HG02938 (cell line): ENCODE data around the gene ZNF362.
"Not testable (repeated sequence)": the region's sequence is repeated elsewhere in the genome, so short reads cannot be mapped to it uniquely, and the experiment has no call there.

ENCODE experiments used
- ATAC-seq: cut with Tn5 transposase; IDR thresholded peaks from one replicate; pipeline ENCODE4 v1.9.1; 2021; ENCODE audit warnings: mild to moderate bottlenecking, moderate library complexity; ENCODE audit not compliant: unreplicated experiment

ZNF362 gene

DNA sequence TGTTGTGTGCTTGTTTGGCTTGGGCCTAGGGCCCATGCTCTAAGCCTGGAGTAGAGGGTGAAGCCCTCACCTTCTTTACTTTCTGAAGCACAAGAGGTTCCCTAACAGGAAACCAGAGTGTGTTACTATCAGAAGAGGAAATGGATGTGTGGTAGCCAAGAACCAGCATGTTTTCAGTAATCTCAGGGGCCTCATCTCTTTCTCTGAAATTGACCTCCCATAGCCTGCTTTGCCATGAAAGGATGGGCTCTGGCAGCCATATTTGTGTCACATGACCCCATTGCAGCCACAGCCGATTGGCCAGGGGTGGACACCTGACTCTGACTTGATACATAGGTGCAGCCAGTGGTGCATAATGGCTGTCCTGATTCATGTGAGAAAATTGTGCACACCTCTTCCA, 46.0 kb downstream of the ZNF362 start:
- no peak for ATAC-seq

DNA sequence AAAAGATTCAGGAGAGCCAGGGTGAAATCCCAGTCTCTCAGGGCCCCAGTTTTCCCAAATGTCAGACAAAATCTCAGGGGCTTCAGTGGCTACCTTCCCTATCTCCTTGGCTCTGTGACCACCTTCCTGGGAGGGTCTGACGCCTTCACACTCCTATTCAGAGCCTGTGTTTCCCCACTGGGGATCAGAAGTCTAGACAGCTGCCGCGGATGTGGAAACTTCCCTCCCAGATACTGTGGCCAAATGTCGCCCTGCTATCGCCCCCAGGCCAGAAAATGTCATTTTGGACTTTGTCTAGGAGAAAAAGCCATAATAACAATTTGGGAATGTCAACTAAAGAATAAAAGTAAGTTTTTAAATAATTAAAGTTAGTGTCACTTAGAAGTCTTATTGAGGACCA, 48.7 kb downstream of the ZNF362 start:
- no peak for ATAC-seq

DNA sequence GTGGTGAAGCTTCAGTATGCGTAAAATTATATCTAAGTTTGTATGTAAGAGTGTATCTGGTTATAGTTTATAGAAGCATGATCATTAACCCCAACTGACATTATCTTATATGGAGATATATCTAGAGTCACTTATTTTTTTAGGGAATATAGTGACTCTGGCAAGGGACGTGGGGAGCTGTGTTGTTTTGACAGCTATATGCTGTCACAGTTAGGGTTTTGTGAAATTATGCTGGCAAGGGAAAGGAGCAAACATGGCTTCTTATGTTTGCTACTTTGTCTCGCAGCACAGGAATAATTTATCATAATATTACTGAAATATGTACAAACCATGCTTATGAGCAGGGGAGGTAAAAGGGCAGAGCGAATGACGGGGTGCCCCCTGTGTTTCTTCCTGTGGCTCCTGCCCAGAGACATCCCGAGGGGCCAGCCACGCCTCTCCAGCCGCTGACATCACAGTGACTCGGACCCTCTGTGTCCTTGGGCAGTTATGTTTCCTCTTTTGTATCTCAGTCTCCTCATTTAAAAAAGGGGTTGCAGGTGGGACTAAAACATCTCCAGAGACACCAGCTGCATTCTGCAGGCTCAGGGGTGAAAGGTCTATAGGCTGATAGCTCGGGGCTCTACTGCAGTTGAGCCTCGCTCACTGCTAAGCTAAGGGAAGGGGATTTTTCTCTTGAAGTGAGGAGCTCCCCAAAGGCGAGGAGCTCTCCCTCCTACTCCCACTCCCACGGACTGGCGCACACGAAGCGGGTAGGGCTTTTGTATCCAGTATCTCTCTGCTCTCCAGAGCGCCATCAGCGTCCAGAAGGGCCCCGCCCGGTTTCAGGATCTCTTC, 49.7 kb downstream of the ZNF362 start:
- ATAC-seq: no peak

DNA sequence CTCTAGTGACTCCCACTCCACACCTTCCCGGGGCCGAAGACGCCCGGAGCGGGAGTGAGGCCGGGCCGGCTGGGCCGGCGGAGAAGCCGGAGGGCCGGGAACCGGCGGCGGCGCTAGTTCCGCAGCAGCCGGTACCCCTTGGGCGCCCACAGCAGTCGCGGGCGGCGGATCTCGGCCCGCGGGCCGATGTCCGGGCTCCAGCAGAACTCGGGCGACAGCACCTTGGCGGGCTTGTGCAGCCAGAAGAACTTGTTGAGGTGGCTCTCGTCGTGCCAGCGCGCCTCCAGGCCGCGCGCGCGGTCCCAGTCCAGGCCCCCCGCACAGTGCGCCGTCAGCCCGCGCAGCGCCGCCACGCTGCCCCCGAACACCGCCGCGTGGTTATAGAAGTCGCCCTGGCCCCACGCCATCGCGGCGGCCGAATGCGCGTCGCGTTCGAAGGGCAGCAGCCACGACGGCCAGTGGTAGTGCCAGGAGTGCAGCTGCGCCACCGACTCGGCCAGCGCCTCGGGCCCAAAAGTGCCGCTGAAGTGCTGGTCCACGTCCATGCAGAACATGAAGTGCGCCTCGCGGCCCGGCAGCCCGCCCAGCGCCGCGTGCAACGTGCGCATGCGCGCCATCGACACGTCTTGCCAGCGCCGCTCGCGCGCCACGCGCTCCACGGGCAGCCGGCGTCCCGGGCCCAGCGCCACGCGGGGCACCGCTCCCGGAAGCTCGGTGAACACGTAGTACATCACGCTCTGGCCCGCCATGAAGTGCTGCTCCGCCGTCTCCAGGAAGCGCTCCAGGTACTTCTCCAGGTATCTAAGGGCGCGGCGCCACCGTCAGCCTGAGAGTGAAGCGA, 50.6 kb downstream of the ZNF362 start:
- ATAC-seq: no peak

DNA sequence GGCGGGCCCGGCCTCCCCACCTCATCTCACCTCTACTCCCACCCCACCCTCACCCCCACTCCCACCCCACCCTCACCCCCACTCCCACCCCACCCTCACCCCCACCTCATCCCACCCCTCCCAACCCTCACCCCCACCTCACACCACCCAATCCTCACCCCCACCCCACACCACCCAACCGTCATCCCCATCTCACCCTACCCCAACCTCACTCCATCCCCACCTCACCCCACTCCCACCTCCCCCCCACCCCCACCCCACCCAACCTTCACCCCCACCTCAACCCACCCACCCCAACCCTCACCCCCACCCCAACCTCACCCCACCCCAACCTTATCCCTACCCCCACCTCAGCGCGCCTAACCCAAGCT, 51.2 kb downstream of the ZNF362 start:
- ATAC-seq: no peak

DNA sequence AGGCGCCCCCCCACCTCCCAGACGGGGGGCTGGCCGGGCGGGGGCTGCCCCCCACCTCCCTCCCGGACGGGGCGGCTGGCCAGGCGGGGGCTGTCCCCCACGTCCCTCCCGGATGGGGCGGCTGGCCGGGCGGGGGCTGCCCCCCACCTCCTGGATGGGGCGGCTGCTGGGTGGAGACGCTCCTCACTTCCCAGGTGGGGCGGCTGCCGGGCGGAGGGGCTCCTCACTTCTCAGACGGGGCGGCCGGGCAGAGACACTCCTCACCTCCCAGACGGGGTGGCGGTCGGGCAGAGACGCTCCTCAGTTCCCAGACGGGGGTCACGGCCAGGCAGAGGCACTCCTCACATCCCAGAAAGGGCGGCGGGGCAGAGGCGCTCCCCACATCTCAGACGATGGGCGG, 53.1 kb downstream of the ZNF362 start:
- not testable (repeated sequence) for ATAC-seq

DNA sequence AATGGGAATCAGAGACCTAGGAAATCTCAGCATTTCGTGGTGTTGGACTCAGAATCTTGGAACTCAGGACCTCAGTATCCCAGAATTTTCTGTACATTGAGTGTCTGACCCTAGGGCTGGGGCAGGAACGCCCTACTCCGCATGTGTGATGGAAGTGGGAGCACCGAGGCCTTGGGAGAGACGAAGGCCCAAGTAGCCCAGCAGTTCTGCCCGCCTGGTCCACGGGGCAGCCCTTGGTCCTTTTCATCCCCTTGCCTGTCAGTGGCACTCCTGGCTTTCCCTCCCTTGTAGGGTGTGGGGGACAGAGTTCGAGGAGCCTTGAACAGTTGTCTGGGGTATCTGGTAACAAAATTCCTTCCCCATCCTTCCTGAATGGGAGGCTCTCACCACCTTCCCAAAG, 54.4 kb downstream of the ZNF362 start:
- ATAC-seq: no peak

DNA sequence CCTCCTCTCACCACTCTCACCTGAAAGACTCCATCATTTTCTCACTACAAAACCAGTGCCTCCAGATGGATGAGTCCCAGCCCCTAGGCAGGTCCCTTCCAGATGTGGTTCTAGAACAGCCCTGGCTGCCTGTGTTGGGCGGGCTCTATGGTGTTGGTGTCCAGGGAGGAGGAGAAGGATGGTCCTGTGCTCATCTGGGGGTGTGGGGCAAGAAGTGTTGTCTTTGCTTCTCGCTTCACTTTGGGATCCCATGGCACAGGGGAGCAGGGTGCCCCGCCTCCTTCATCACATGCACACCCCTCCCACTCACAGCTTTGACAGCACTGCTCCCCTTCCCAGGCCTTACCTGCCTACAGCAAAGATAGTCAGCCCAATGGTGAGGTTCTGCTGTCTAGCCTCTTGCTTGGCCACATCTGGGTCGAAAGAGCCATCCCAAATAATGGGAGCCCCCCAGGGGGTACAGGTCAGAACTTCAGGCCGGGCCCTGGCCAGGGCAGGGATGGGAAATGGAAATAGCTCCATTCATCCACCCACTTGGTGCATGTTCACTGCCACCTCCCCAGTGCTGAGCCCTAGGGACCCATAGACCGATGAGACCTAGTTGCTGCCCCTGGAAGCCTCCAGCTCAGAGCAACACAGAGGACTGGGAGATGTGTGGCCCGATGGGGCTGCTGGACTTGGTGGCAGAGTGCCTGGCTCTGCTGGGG, 55.6 kb downstream of the ZNF362 start:
- no peak for ATAC-seq

DNA sequence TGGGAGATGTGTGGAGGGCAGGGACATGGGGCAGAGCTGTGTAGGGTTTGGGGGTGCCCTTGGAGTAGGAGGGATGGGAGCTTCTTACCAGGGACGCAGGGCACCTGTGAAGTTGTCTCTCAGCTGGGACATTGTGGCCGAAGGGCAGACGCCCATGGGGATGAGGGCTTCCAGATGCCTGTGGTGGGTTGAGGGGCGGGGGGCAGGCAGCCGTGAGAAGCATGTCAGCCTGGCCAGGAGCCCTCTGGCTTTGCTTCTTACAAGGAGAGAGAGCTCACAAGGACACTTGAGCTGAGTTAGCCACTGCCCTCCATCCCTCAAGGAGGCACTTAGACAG, 56.1 kb downstream of the ZNF362 start:
- no peak for ATAC-seq

DNA sequence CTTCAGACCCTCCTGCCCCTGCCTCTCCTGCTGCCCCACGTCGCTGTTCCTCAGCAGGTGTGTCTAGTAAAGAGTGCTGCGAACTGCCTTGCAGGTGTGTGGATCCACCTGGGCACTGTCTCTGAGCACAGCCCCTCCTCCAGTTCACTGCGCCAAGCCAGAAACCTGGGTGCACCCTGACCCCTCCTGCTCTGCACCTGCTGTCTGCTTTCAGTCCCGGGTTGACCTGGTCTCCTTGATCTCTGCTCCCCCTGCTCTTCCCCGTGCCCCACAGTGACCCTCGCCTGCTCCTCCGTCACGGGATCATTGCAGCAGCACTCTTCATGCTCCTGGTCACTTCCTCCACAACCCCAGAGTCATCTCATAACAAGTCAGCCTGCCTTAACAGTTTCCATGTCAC, 58.1 kb downstream of the ZNF362 start:
- no peak for ATAC-seq

DNA sequence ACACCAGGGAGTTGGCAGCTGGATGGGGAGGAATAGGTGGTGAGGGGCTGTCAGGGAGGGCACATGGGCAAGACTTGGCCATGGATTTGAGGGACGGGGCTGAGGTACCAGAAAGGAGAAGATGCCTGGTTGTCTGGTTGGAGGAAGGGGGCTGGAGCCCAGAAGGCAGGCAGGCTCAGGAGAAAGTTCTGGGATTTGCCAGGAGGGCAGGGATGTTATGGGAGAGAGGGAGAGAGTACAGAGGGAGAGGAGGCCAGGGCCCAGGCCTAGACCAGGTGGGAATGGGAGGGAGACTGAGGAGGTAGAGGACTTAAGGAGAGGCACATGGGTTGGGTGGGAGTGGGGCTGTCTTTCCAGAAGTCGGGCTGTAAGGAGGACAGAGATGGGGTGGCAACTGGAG, 60.3 kb downstream of the ZNF362 start:
- no peak for ATAC-seq

DNA sequence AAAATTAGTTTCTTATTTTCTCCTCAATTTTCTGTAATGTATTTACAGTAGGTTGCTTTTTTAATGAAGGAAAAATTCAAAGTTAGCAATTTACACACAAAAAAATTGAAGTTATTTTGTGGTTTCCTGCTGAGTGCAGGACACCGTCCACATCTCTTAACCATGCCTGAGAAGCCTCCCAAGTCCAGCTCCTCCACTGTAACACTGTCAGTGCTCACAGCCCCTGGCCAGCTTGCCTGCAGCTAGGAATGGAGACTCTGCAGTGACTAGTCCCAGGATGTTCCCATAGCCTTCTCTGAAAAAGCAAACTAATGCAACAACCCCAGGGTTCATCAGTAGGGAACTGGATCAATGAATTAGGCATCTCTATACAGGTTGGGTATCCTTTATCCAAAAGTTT, 61.1 kb downstream of the ZNF362 start:
- no peak for ATAC-seq

DNA sequence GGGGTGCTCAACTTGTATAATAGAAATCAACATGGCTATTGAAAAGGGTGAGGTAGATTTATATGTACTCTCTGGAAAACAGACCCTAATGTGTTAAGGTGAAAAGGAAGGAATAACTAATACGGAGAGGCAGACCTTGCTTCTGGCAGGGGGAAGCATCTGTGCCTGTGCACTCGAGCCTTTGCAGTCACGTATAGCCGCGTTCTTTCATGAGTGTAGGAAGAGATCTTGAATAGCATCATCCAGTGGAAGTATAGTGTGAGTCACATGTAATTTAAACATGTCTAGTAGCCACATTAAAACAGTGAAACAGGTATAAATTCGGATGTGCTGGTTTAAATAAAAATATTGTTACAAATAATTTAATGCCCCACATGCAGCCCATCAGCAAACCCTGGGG, 61.7 kb downstream of the ZNF362 start:
- no peak for ATAC-seq

DNA sequence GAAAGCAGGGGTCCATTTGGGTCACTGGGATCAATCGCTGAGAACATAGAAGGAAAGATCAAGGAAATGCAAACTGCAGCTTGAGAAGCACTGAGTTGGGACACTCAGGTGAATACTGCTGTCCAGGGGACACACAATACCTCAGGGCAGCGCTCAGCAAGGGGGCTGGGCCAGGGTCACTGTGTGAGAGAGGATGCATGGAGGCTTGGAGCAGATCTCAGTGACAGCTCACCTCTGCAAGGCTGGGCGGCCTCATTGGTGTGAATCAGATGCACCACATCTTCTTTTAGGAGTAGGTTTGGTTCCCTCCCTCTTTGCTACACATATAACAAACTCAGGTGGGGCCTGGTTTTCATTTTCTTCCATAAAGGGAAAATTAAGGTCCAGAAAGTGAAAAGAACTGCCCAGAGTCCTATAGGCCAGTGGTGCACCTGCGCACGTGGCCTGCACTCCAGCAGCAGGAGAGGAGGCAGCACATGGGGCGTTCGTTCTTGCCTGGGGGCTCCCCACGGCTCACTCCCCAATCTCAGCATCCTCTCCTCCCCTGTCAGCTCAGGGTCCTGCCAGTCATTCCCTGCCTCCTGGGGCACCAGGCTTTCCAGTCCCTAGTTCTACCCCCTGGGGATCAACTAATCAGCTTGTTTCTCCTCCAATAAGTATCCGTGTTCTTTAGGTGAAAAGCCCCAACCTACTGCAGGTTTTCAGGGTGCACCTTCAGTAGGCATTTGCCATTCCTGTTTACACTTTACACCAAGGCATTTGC, 63.1 kb downstream of the ZNF362 start:
- no peak for ATAC-seq

DNA sequence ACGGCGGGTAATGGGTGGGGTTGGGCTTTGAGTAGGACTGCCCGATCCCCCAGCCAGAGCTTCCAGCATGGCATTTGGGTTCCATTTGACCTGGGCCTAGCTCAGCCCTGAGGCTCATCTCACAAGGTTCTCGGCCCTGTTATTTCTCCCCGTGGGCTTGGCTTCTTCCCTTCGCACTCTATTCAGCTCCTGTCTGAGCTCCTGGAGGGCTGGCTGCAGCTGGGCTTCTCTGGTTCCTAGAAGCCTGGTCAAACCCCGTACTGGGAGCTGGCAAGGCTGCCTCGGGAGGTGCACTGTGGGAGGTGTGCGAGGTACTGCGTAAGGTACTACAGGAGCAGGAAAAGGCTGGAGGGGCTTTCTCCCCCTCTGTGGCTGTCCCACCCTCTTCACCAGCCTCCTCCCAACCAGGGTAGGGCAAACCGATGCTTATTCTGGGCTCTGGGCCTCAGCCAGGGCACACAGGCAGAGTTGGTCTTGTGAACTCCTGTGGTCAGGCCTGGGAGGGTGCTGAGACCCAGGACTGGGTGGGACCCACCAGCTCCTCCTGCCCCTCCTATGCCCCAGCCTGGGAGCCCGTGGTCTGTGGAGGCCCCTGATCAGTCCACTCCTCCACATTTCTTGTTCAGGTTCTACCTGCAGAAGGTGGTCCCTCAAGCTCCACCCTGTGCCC, 63.8 kb downstream of the ZNF362 start:
- ATAC-seq: no peak

DNA sequence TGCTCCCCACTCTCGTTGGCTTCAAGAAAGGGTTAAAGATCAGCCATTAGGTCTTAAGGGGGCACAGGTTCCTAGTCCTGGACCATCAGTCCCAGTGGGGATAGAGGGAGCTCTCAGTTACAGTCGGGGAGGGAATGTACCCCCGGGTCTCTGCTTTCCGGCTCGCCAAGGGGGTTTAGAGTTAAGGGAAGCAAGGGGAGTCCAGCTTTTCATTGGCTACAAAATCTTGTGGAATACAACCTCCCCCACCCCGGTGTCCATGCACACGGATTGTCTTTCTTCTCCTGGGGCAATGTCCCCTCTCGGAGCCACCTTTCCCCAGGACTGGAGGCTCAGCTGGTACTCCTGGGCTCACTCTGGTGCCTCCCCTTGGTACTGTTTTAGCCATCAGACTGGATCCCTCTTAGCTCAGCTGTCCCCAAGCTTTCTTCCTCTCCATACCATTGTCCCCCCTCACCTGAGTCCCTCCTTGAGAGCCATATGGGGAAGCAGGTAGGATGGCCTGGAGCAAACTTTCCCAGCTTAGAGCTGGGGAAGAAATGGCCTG, 64.4 kb downstream of the ZNF362 start, which contains the start of gene A3GALT2:
A3GALT2 (minus strand) TSS at position 480 of the 547 bp plus-strand sequence; CDS start at position 480, 0 bp downstream.
- no peak for ATAC-seq

DNA sequence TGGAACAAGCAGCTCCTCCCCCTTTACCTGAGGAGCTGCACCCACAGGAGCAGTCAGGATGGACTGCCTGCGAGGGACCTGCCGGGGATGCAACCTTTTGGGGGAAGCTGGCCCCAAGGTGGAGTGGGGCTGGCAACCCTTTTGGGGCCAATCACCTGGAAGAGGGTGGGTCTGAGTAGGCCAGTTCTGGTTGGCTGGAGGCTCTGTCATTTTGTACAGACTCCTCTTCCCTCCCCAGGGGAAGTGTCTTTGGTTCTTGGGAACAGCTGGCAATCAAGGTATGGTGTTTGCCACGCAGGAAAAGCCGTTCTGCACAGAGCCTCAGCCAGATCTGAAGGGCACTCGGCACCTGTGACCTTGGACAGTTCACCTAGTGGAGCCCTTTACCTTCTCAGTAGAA, 64.9 kb downstream of the ZNF362 start:
- ATAC-seq: no peak

DNA sequence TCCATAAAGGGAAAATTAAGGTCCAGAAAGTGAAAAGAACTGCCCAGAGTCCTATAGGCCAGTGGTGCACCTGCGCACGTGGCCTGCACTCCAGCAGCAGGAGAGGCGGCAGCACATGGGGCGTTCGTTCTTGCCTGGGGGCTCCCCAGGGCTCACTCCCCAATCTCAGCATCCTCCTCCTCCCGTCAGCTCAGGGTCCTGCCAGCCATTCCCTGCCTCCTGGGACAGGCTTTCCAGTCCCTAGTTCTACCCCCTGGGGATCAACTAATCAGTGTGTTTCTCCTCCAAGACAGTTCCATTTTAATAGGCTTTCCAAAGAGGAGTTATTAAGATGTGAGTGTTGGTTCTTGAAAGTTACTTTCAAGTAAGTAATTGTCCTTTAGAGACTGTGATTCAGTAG, 65.8 kb downstream of the ZNF362 start:
- no peak for ATAC-seq

DNA sequence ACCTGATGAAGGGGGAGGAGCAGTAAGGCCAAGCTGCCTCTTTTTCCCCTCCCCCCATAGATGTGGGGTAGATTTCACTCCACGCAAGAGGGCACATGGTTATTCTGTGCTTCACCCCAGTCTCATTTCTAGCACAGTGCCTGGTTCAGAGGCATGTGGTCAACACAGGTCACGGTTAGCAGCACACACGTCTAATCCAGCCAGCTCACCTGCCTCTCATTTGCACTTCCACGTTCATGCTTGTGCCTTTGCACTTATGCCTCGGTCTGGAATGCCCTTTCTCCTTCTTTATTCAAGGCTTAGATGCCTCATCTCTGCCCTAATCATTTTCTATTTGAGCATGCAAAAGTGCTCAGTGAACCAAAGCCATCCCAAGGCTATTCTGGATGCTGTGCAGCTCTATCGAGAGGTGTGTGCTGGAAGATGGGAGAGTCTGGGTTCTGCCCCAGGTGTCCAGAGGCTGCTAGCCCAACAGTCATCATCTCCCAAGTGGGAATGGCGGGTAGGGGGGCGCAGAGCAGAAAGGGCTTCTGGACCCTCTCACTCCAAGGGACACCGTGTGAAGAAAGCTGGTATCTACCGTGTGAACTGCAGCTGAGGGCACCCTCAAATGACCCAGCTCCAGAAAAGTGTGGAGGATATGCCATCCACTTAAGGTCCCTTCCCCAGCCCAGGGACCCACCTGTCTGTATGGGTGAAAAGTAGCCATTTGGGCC, 66.7 kb downstream of the ZNF362 start:
- ATAC-seq: no peak
